ENCODE measurements around the gene HCN1.

DNA sequence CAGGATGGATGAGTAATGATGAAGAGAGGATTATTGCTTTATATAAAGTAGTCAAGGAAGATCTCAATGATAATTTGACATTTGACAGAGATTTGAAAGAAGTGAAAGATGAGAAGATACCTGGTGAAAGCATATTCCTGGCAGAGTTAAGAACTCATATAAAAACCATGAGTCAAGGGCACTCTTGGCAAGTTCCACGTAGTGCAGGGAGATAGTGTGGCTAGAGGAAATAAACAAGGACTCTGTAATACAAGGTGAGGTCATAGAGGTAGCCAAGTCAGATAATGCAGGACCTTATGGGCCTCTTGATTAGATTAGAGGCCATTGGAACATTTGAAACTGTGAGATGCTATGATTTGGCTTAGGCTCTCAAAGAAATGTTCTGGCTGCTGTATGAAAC, 72.3 kb downstream of the HCN1 start:
- TF ChIP-seq, protein P1, sequence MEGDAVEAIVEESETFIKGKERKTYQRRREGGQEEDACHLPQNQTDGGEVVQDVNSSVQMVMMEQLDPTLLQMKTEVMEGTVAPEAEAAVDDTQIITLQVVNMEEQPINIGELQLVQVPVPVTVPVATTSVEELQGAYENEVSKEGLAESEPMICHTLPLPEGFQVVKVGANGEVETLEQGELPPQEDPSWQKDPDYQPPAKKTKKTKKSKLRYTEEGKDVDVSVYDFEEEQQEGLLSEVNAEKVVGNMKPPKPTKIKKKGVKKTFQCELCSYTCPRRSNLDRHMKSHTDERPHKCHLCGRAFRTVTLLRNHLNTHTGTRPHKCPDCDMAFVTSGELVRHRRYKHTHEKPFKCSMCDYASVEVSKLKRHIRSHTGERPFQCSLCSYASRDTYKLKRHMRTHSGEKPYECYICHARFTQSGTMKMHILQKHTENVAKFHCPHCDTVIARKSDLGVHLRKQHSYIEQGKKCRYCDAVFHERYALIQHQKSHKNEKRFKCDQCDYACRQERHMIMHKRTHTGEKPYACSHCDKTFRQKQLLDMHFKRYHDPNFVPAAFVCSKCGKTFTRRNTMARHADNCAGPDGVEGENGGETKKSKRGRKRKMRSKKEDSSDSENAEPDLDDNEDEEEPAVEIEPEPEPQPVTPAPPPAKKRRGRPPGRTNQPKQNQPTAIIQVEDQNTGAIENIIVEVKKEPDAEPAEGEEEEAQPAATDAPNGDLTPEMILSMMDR (IDR thresholded peaks at IDR 0.05): no peak
- TF ChIP-seq POLR2A (IDR thresholded peaks at IDR 0.05): no peak
